H1 (cell line): Measurements from ENCODE around the gene CAMK2B. TPM values are rescaled to one million over a fixed set of nuclear protein-coding genes. Genes with fewer than 3 reads are reported as not detected.

Source experiments
- CTCF ChIA-PET: fragments of 300-600 bp; sonication (Branson Sonifier 250); formaldehyde crosslinking; loops from one replicate; lab custom pipeline; 2021; ENCODE audit not compliant: partially characterized antibody; lab: Charles Lee
- POLR2A ChIA-PET: fragments of 300-600 bp; sonication (Branson Sonifier 250); formaldehyde crosslinking; loops from one replicate; lab custom pipeline; 2021; ENCODE audit warnings: inconsistent platforms; ENCODE audit not compliant: partially characterized antibody; lab: Charles Lee
- DNase-seq, 2 experiments: peaks; one replicate each; pipeline versions ENCODE4 v3.0.0 to v3.0.0-alpha.2; 2010 to 2022; ENCODE audit warnings: low spot score in 2 of 2, low read depth in 1 of 2, mixed read lengths in 1 of 2
- FAIRE-seq: peaks from 2 replicates; lab custom pipeline; 2011; peaks lifted over from hg19 to GRCh38; lab: Jason Lieb, UNC
- H2AFZ ChIP-seq: 2 replicates; pipeline ENCODE4 v1.8.1; 2012; ENCODE audit warnings: low read length, inconsistent platforms
- H2AK5ac ChIP-seq: 2 replicates; pipeline ENCODE4 v1.6.1; 2013; ENCODE audit warnings: low read depth, low read length
- H2BK120ac ChIP-seq: replicated peaks from 2 replicates; pipeline ENCODE3; 2013; ENCODE audit warnings: low read depth, low read length, inconsistent platforms
- H2BK12ac ChIP-seq: 2 replicates; pipeline ENCODE4 v1.6.1; 2013; ENCODE audit warnings: low read depth, low read length
- H2BK15ac ChIP-seq: 2 replicates; pipeline ENCODE4 v1.6.1; 2013; ENCODE audit warnings: low read length
- H2BK20ac ChIP-seq: 2 replicates; pipeline ENCODE4 v1.6.1; 2013; ENCODE audit warnings: low read length
- H2BK5ac ChIP-seq: 2 replicates; pipeline ENCODE4 v1.6.1; 2013; ENCODE audit warnings: low read depth, low read length
- H3K14ac ChIP-seq: 2 replicates; pipeline ENCODE4 v1.6.1; 2013; ENCODE audit warnings: inconsistent platforms; ENCODE audit not compliant: insufficient read length
- H3K18ac ChIP-seq: 2 replicates; pipeline ENCODE4 v1.6.1; 2013; ENCODE audit warnings: low read length; ENCODE audit errors: extremely low read depth
- H3K23ac ChIP-seq: 2 replicates; pipeline ENCODE4 v1.6.1; 2013; ENCODE audit warnings: inconsistent platforms; ENCODE audit not compliant: insufficient read length
- H3K23me2 ChIP-seq: 2 replicates; pipeline ENCODE4 v1.6.1; 2013; ENCODE audit warnings: low read depth, low read length
- H3K27ac ChIP-seq: 2 replicates; pipeline ENCODE4 v1.6.1; 2011; ENCODE audit warnings: low read depth, low read length, inconsistent platforms
- H3K27me3 ChIP-seq, 4 experiments: replicated peaks in 1 of 4; 1 replicate in 1 of 4; 2 replicates in 3 of 4; pipeline versions ENCODE4 v1.6.1 to v1.8.1; 2011 to 2013; ENCODE audit warnings: low read length in 3 of 4, mild to moderate bottlenecking in 3 of 4, inconsistent platforms in 2 of 4, mixed read lengths in 2 of 4, moderate library complexity in 1 of 4; ENCODE audit not compliant: control insufficient read depth in 3 of 4, insufficient read depth in 3 of 4; ENCODE audit errors: extremely low read depth in 1 of 4
- H3K36me3 ChIP-seq, 4 experiments: 2 replicates each; pipeline versions ENCODE4 v1.6.1 to v1.8.1; 2011 to 2013; ENCODE audit warnings: mild to moderate bottlenecking in 4 of 4, low read length in 3 of 4, moderate library complexity in 2 of 4, control low read depth in 1 of 4, inconsistent platforms in 1 of 4; ENCODE audit not compliant: insufficient read depth in 4 of 4, control insufficient read depth in 2 of 4
- H3K4ac ChIP-seq: replicated peaks from 2 replicates; pipeline ENCODE3; 2013; ENCODE audit warnings: low read length, low read depth, mixed read lengths, inconsistent platforms; ENCODE audit not compliant: insufficient read length
- H3K4me1 ChIP-seq, 4 experiments: replicated peaks in 1 of 4; 1 replicate in 1 of 4; 2 replicates in 3 of 4; pipeline versions ENCODE4 v1.6.1 to v1.8.1; 2011 to 2013; ENCODE audit warnings: low read length in 3 of 4, inconsistent platforms in 2 of 4, mixed read lengths in 1 of 4; ENCODE audit not compliant: insufficient read depth in 4 of 4, control insufficient read depth in 3 of 4
- H3K4me2 ChIP-seq, 2 experiments: 2 replicates each; pipeline versions ENCODE4 v1.6.1 to v1.8.1; 2011 to 2013; ENCODE audit warnings: low read depth in 2 of 2, low read length in 2 of 2, control low read depth in 1 of 2, inconsistent platforms in 1 of 2, mild to moderate bottlenecking in 1 of 2; ENCODE audit not compliant: insufficient read depth in 1 of 2
- H3K4me3 ChIP-seq, 4 experiments: fragments of 200-600, 300-600 bp in 1 of 4; sonication (generic), shearing (Covaris generic), sonication (Bioruptor Twin) in 1 of 4; 2 replicates each; pipeline versions ENCODE4 v1.5.1 to v1.8.1; 2011 to 2016; ENCODE audit warnings: low read length in 4 of 4, low read depth in 3 of 4, control low read depth in 2 of 4, inconsistent platforms in 2 of 4, mild to moderate bottlenecking in 2 of 4, mixed read lengths in 1 of 4, moderate library complexity in 1 of 4; ENCODE audit not compliant: insufficient read depth in 2 of 4; ENCODE audit errors: extremely low read depth in 1 of 4
- H3K56ac ChIP-seq: replicated peaks from 2 replicates; pipeline ENCODE3; 2013; ENCODE audit warnings: low read depth, mild to moderate bottlenecking, mixed read lengths, low read length, inconsistent platforms; ENCODE audit not compliant: insufficient read length
- H3K79me1 ChIP-seq: 2 replicates; pipeline ENCODE4 v1.6.1; 2013; ENCODE audit warnings: low read depth, low read length, control low read depth
- H3K79me2 ChIP-seq, 2 experiments: 2 replicates each; pipeline versions ENCODE4 v1.6.1 to v1.8.1; 2012 to 2013; ENCODE audit warnings: low read length in 2 of 2, mild to moderate bottlenecking in 2 of 2, inconsistent platforms in 1 of 2; ENCODE audit not compliant: insufficient read depth in 2 of 2, control insufficient read depth in 1 of 2
- H3K9ac ChIP-seq, 4 experiments: replicated peaks in 1 of 4; 1 replicate in 1 of 4; 2 replicates in 3 of 4; pipeline versions ENCODE4 v1.6.1 to v1.8.1; 2011 to 2013; ENCODE audit warnings: low read depth in 3 of 4, low read length in 3 of 4, control low read depth in 2 of 4, mild to moderate bottlenecking in 2 of 4, moderate library complexity in 2 of 4, inconsistent platforms in 1 of 4; ENCODE audit errors: extremely low read depth in 1 of 4
- H3K9me3 ChIP-seq, 2 experiments: 2 replicates each; pipeline versions ENCODE4 v1.6.1 to v1.8.1; 2012 to 2013; ENCODE audit warnings: mild to moderate bottlenecking in 2 of 2, moderate library complexity in 2 of 2, control low read depth in 1 of 2, inconsistent platforms in 1 of 2, low read depth in 1 of 2, low read length in 1 of 2, mixed read lengths in 1 of 2; ENCODE audit not compliant: insufficient read depth in 2 of 2
- H4K20me1 ChIP-seq, 2 experiments: replicated peaks in 1 of 2; 2 replicates each; pipeline versions ENCODE3 to v1.8.1; 2011 to 2013; ENCODE audit warnings: inconsistent platforms in 2 of 2, low read length in 2 of 2, mild to moderate bottlenecking in 1 of 2; ENCODE audit not compliant: insufficient read depth in 2 of 2, control insufficient read depth in 1 of 2
- H4K5ac ChIP-seq: 2 replicates; pipeline ENCODE4 v1.6.1; 2013; ENCODE audit warnings: low read length, low read depth, mixed read lengths, inconsistent platforms; ENCODE audit not compliant: insufficient read length
- H4K8ac ChIP-seq: 2 replicates; pipeline ENCODE4 v1.8.0; 2013; ENCODE audit warnings: mild to moderate bottlenecking, moderate library complexity, low read length, inconsistent platforms; ENCODE audit not compliant: insufficient read depth; ENCODE audit errors: extremely low read depth
- H4K91ac ChIP-seq: replicated peaks from 2 replicates; pipeline ENCODE3; 2013; ENCODE audit warnings: low read length, mixed read lengths, inconsistent platforms; ENCODE audit not compliant: insufficient read length
- WGBS, 2 experiments: shearing (Covaris generic) in 1 of 2; methylation state at CpG; one replicate each; pipeline versions ENCODE4 v1.1.6 to v1.1.7; 2013 to 2015; ENCODE audit warnings: low lambda C conversion rate in 2 of 2, mixed read lengths in 2 of 2, inconsistent platforms in 1 of 2, low coverage in 1 of 2, missing lambda C conversion rate in 1 of 2; ENCODE audit not compliant: insufficient replicate concordance in 2 of 2, insufficient coverage in 1 of 2, insufficient read length in 1 of 2; ENCODE audit errors: extremely low coverage in 1 of 2, missing lambda C conversion rate in 1 of 2; 5-methylcytosine and 5-hydroxymethylcytosine counted together
- polyA plus RNA-seq, 7 experiments: library from polyadenylated mRNA; depleted of rRNA in 3 of 7; stranded (reverse) in 5 of 7; unstranded in 2 of 7; fragments of >200 nt in 5 of 7; fragments of 200-250 nt in 2 of 7; gene quantifications; 1 replicate in 5 of 7; 2 replicates in 1 of 7; 4 replicates in 1 of 7; pipeline versions ENCODE4 v1.2.1 to v1.2.3, GENCODE V29; 2011 to 2013; ENCODE audit warnings: missing spikeins in 2 of 7, mixed read lengths in 2 of 7
- total RNA-seq: library from RNA; stranded (reverse); fragmentation: NEBNext Ultra II Directional; extraction: Animal tissue kit (Norgen Biotek cat#: 25700); gene quantifications from 2 replicates; pipeline ENCODE4 v1.2.1, GENCODE V29; 2021
- TF ChIP-seq, protein P1 (sequence below): IDR thresholded peaks from 2 replicates; pipeline ENCODE4 v1.6.1; 2012; ENCODE audit warnings: inconsistent platforms

Gene CAMK2B
- total and polyA plus RNA-seq, 2 of the 8 experiments (the other 6 are each of a cell fraction or from before 2014, with no cell fraction given) = 0.05 to 0.15 TPM

DNA sequence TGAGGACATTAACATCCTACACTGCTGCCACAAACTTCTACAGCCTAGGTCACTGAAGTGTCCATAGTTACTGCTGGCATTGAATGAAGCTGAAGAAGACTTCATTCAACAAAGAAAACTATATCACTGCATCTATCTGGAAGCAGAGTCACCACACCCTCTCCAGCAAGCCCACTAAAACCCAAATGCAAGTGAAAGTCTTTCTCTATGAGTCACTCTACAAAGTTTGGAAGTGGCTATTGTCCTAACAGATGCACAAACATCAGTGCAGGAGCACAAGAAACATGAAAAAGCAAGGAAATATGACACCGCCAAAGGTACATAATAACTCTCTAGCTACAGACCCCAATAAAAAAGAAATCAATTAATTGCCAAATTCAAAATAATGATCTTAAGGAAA lies 43.5 kb upstream of the CAMK2B start:
- no peak overlapping the region for H2BK12ac ChIP-seq
- no peaks in the 10 kb centered on the region for H3K9me3 ChIP-seq
- no peak overlapping the region for H2BK5ac ChIP-seq
- no peaks in the 10 kb centered on the region for H3K4me1 ChIP-seq
- 87% methylated on average over 1 of the region's 1 CpG; no CpG with 5 or more reads in 1 of the 2 experiments for WGBS, 2 experiments
- H3K14ac ChIP-seq = no peak overlapping the region
- H3K23ac ChIP-seq = no peak overlapping the region
- no peak overlapping the region for H2AFZ ChIP-seq
- POLR2A ChIA-PET = interaction anchor here (1.0 kb wide), 1 partner anchor 11 kb away, joined by 3 read pairs; no protein-coding TSS in a partner anchor
- CTCF ChIA-PET = interaction anchor here (1.2 to 1.9 kb wide), 7 partner anchors 9 to 166 kb away, joined by 3 to 14 read pairs (median 4); no protein-coding TSS in a partner anchor
- H4K5ac ChIP-seq = no peak overlapping the region
- H3K4me2 ChIP-seq = no peak overlapping the region
- peaks cover 2% of the 10 kb centered on the region; the same call in 1 of the 2 replicates for H3K23me2 ChIP-seq
- no peak overlapping the region for H3K56ac ChIP-seq
- H2BK15ac ChIP-seq = no peak overlapping the region
- H2BK120ac ChIP-seq = no peak overlapping the region
- H3K9ac ChIP-seq = no peak overlapping the region
- no peak overlapping the region for H4K91ac ChIP-seq
- no peak overlapping the region for H2AK5ac ChIP-seq
- no peak overlapping the region for H3K4ac ChIP-seq
- H3K18ac ChIP-seq = no peak overlapping the region
- no peak overlapping the region for H2BK20ac ChIP-seq
- H3K79me1 ChIP-seq = no peaks in the 10 kb centered on the region
- no peak overlapping the region for H4K8ac ChIP-seq
- H3K4me3 ChIP-seq = no peak overlapping the region
- no peak overlapping the region for H3K27ac ChIP-seq
- no peaks in the 10 kb centered on the region for H3K79me2 ChIP-seq
- H4K20me1 ChIP-seq = peaks cover 0 to 1% of the 10 kb centered on the region in 2 experiments
- FAIRE-seq = no peak
- no peaks in the 10 kb centered on the region; a peak in 2 of 7 replicates for H3K27me3 ChIP-seq
- no peak for DNase-seq
- H3K36me3 ChIP-seq = no peaks in the 10 kb centered on the region
- TF ChIP-seq, protein P1, sequence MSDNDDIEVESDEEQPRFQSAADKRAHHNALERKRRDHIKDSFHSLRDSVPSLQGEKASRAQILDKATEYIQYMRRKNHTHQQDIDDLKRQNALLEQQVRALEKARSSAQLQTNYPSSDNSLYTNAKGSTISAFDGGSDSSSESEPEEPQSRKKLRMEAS = no peak
